Mononuclear cell (primary cell): ENCODE results near the gene R3HDM2. TPM values are rescaled to one million over a fixed set of nuclear protein-coding genes. Genes with fewer than 3 reads are reported as not detected.

ENCODE experiments used
- H3K27me3 ChIP-seq: 2 replicates; pipeline ENCODE4 v1.6.0; 2011; ENCODE audit warnings: low read length, control low read depth; ENCODE audit not compliant: insufficient read depth
- H3K4me1 ChIP-seq: 2 replicates; pipeline ENCODE4 v1.5.1; 2011; ENCODE audit warnings: mild to moderate bottlenecking, low read length, control low read depth; ENCODE audit not compliant: insufficient read depth
- H3K4me3 ChIP-seq: 2 replicates; pipeline ENCODE4 v1.5.1; 2011; ENCODE audit warnings: mild to moderate bottlenecking, low read length, moderate library complexity
- H3K9me3 ChIP-seq: 2 replicates; pipeline ENCODE4 v1.5.1; 2011; ENCODE audit warnings: low read depth, mild to moderate bottlenecking, control low read depth, low read length
- total RNA-seq: library from RNA; depleted of rRNA; stranded (reverse); fragments of >200 nt; gene quantifications from one replicate; pipeline ENCODE4 v1.2.3, GENCODE V29; 2012

The R3HDM2 gene
- total RNA-seq, 1 donor, result 31.3 TPM

- H3K9me3 ChIP-seq, result no peaks in the 10 kb centered on the region
- no peak overlapping the region for H3K4me3 ChIP-seq
- no peaks in the 10 kb centered on the region for H3K4me1 ChIP-seq
- no peaks in the 10 kb centered on the region for H3K27me3 ChIP-seq
Measured at GRCh38 chr12:57255916-57256315, 174.9 kb downstream of the R3HDM2 start.

GRCh38 chr12:57254506-57255280, 176.2 kb downstream of the R3HDM2 start:
- H3K27me3 ChIP-seq, result no peaks in the 10 kb centered on the region

DNA sequence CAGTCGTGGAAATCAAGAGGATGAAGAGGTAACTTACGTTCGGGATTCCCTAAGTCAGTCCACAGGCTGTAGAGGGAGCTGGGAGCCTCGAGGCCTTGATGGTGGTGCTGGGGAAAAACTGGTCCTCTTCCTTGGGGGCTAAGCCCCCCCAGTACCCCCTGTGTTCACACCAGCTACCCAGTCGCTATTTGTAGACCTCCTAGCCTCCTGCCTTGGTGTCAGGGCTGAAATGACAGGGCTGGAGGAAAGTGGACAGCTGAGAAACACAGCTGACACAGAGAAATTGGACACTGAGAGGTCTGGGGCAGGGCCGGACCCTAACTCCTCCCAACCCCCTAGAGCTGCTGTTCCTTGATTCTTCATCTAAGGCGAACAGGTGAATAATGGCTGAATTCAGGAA, 179.9 kb downstream of the R3HDM2 start, which contains the start of gene STAC3:
STAC3 (minus strand) TSS at position 232 of the 400 bp plus-strand sequence. CDS start 1,551 bp downstream, outside the sequence.
- H3K4me3 ChIP-seq, result no peak within 1 kb of the TSS
- H3K9me3 ChIP-seq, result no peaks in the 10 kb centered on the region
- H3K27me3 ChIP-seq, result no peaks in the 10 kb centered on the region
- peaks cover 10% of the 10 kb centered on the region for H3K4me1 ChIP-seq

More at GRCh38 chr12:57254506-57255280, 176.2 kb downstream of the R3HDM2 start:
- Histone ChIP-seq H3K9me3 (no peaks in the 10 kb centered on the region), H3K4me1 (no peaks in the 10 kb centered on the region), H3K4me3 (no peak overlapping the region)

DNA sequence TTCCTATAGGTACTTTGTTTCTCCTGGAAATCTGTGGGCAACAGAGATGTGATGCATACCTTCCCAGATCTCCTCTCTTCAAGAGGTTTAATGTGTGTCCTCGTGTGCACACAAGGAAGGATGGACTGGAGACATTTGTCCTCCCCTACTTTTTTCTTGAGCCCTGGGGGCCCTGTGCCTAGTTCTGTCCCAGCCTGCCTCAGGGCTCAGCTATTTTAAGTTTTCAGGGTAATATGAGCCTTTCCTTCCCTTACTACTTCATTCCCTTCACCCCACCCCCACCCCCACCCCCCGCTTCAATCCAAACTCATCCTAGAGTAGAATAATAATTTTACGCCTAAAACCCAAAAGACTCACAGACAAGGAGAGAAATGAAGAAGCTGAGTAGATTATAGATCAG, 180.3 kb downstream of the R3HDM2 start:
- no peak overlapping the region for H3K4me3 ChIP-seq
- peaks cover 10% of the 10 kb centered on the region for H3K4me1 ChIP-seq
- H3K9me3 ChIP-seq, result no peaks in the 10 kb centered on the region
- H3K27me3 ChIP-seq, result no peaks in the 10 kb centered on the region

DNA sequence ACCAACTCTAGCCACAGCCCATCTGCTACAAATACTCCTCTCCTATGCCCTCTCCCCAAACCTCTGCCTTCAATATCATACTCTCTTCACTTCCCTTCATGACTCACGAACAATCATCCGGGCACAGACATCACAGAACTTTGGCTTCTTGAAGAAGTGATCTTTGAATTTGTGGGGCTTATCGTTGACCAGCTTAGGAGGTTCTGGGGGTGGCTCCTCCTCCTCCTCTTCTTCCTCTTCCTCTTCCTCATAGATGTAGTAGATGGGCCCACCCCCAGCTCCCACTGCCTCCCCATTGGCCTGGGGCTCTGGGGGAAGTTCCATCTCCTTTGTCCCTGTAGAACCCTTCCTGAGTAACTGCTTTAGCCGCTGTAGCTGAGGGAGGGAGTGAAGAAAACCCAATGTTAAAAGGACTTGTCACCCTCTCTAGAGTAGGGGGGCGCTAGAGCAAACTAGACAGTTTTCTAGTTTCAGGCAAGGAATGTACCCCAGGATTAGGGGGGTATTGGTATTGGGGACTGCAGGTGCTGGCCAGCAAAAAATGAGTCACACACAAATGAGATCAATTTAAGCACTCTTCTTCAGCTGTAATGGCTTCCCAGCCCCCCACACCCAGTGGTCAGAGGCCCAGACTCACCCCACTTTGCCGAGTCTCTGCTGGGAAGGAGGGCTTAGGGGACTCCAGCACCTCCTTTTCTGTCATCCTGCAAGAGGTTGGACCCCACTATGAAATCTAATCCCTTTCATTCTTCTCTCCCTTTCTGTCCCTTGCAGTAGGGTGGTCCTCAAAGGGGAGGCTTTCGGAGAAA, 181.7 kb downstream of the R3HDM2 start:
- no peak overlapping the region for H3K4me3 ChIP-seq
- H3K9me3 ChIP-seq, result no peaks in the 10 kb centered on the region
- H3K4me1 ChIP-seq, result peaks cover 11% of the 10 kb centered on the region
- H3K27me3 ChIP-seq, result no peaks in the 10 kb centered on the region

- Histone ChIP-seq H3K4me1 (peaks cover 32% of the 10 kb centered on the region), H3K4me3 (no peak overlapping the region), H3K27me3 (peaks cover 7% of the 10 kb centered on the region), H3K9me3 (no peaks in the 10 kb centered on the region)
Measured at GRCh38 chr12:57247041-57247440, 183.8 kb downstream of the R3HDM2 start.

- Histone ChIP-seq H3K27me3 (peaks cover 34% of the 10 kb centered on the region), H3K4me3 (no peak overlapping the region), H3K4me1 (peaks cover 58% of the 10 kb centered on the region), H3K9me3 (no peaks in the 10 kb centered on the region)
Measured at GRCh38 chr12:57244312-57244696, 186.5 kb downstream of the R3HDM2 start.

GRCh38 chr12:57243521-57244311, 187.1 kb downstream of the R3HDM2 start:
- H3K27me3 ChIP-seq, result peaks cover 38% of the 10 kb centered on the region
- no peak overlapping the region for H3K4me3 ChIP-seq
- H3K9me3 ChIP-seq, result no peaks in the 10 kb centered on the region
- H3K4me1 ChIP-seq, result peaks cover 60% of the 10 kb centered on the region

- no peak overlapping the region for H3K4me3 ChIP-seq
- H3K4me1 ChIP-seq, result peaks cover 64% of the 10 kb centered on the region
- H3K9me3 ChIP-seq, result no peaks in the 10 kb centered on the region
- peaks cover 46% of the 10 kb centered on the region for H3K27me3 ChIP-seq
Measured at GRCh38 chr12:57242691-57243454, 188.0 kb downstream of the R3HDM2 start.

DNA sequence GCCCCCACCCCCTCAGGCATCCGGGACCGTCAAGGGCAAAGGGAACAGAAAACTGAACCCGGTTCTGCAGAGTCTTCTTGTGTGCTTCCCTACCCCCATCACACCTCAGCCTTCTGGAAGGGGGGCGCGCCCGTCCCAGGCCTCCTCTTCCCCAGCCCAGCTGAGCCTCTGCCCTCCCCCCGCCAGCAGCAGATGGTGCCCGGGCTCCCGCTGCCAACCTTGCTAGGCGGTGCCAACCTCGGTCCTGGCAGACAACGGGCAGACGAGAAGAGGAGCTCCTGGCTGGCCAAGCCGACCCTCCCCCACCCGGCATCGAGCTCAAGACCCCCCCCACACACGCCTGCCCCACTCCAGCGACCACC, 188.5 kb downstream of the R3HDM2 start:
- Histone ChIP-seq H3K4me1 (peaks cover 68% of the 10 kb centered on the region), H3K4me3 (no peak overlapping the region), H3K27me3 (peaks cover 52% of the 10 kb centered on the region), H3K9me3 (no peaks in the 10 kb centered on the region)

DNA sequence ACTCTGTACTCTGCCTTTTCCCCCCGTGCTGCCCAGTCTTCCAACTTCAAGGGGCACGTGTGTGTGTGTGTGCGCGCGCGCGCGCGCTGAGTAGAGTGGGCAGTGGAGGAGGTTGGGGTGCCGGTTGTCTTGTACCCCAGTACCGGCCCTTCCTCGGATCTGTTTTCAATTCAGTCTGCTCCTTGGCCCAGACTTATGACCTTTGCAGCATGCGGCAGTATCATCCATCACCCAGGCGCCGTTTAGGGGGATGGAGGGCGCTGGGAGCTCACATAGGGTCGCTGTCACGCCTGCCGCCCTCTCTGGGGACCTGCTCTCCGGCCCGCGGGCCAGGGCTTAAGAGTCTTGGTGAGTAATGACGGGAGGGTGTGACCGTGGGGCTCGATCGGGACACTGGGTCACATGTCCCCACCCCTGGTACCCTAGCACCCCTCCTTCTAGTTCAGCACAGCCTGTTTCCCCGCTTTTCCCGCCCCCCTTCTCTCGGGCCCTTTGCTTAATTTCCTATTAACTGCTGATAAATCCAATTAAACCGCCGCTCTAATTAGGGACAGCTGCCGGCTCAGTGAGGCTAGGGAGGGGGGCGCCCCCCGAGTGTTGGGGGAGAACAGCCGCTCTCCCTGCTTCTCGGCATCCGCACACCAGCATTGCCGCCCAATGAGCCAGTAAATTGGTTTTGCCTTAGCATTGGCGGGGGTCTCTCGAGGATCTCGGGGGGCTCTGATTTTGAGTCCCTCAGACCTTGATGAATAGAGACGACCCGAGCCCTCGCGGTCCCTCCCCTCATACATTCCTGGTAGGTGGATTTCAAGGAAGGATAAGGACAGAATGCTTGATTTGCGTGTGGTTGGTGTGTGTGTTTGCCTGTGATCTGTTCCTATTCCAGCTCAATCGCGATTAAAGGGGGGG, 189.2 kb downstream of the R3HDM2 start:
- Histone ChIP-seq H3K9me3 (no peaks in the 10 kb centered on the region), H3K4me3 (no peak overlapping the region), H3K4me1 (peaks cover 74% of the 10 kb centered on the region), H3K27me3 (peaks cover 58% of the 10 kb centered on the region)

DNA sequence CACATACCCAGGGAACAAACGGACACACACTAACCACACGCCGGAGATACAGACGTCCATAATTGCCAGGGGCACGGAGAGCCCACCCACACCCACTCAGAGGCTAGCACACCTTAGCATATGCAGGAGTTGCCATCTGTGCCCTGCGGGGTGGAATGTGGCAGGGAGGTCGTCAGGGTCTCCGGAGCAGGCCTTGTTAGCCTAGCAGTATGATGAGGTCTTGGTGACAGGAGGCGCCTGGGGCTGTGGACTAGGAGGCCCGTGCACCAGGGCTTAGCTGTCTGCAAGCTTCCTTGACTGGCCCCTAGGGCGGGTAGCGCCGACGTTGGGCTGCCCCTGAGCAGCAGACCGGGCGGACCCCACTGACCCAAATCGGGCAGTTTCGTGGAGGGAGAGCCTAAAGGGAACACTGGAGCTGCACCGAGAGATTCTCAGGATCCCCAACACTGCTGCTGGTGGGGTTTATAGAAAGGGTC, 189.9 kb downstream of the R3HDM2 start:
- H3K27me3 ChIP-seq, result peaks cover 65% of the 10 kb centered on the region
- H3K4me1 ChIP-seq, result peaks cover 81% of the 10 kb centered on the region
- no peaks in the 10 kb centered on the region for H3K9me3 ChIP-seq
- H3K4me3 ChIP-seq, result no peak overlapping the region

DNA sequence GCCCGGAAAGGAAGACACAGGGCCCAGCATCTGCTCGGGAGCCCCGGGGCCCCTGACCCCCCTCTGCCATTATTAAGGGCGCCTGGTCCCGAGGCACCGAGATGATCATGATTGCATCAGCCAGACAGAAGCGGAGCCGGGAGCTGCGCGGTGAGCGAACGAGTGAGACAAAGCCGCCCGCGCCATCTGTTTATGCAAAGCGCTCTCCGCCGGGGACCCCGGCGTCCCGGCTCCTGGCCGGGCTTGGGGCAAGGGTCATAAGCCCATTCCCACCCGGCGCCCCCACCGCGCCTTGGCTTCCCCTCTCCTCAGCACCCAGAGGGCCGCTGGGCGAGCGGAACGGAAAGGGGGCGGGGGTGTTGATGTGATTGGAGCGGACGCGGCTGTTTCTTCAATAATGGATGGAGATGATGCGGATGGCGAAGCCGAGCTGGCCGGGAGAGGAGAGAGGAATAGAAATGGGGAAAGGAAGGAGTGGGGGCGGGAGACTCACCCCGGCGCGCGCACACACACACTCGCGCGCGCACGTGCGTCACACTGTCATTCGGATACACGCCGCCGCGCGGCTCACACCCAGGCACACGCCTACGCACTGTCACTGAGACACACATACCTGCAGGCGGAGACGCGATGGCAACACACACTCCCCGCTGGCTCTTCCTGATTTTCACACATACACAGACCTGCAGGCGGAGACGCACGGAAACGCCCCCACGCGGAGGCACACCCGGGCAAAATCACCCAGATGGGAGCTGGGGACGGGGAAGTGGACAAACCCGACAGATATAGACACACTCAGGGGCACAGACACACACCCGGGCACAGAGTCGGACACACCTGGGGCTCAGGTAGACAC, 190.5 kb downstream of the R3HDM2 start:
- Histone ChIP-seq H3K27me3 (peaks cover 71% of the 10 kb centered on the region), H3K4me1 (peaks cover 87% of the 10 kb centered on the region), H3K4me3 (peak overlapping the region; percentile 42), H3K9me3 (no peaks in the 10 kb centered on the region)
